ENCODE data around the gene SCT.
A peak's percentile ranks its signal among the peaks of the same experiment; 100 is the strongest.

SCT gene

GRCh38 chr11:620935-621814 lies 5.8 kb downstream of the SCT start:
- no peak for DNase-seq

GRCh38 chr11:620201-620600 lies 6.8 kb downstream of the SCT start:
- DNase-seq = no peak

- DNase-seq = no peak
Measured at GRCh38 chr11:619628-620050, 7.3 kb downstream of the SCT start.

- no peak for DNase-seq
Measured at GRCh38 chr11:618856-619627, 7.9 kb downstream of the SCT start.

GRCh38 chr11:617912-618682 lies 8.9 kb downstream of the SCT start:
- DNase-seq = no peak

GRCh38 chr11:617199-617911 lies 9.6 kb downstream of the SCT start:
- DNase-seq = no peak

GRCh38 chr11:616320-617198 lies 10.4 kb downstream of the SCT start:
- DNase-seq = no peak

GRCh38 chr11:615504-616319 lies 11.3 kb downstream of the SCT start, which contains the start of gene IRF7:
Gene IRF7, minus strand, starts transcription at chr11:615950. Its CDS starts 586 bp downstream, at chr11:615364.
- DNase-seq = peak; percentile 88

- DNase-seq = peak; percentile 37
Measured at GRCh38 chr11:614623-615503, 12.1 kb downstream of the SCT start.

- DNase-seq = no peak
Measured at GRCh38 chr11:614021-614622, 12.9 kb downstream of the SCT start.

- peak; percentile 12 for DNase-seq
Measured at GRCh38 chr11:613369-613968, 13.5 kb downstream of the SCT start.

GRCh38 chr11:612961-613300 lies 14.1 kb downstream of the SCT start:
- no peak for DNase-seq

GRCh38 chr11:612201-612960 lies 14.6 kb downstream of the SCT start:
- peak; percentile 56 for DNase-seq

- no peak for DNase-seq
Measured at GRCh38 chr11:611001-611996, 15.7 kb downstream of the SCT start.

- DNase-seq = no peak
Measured at GRCh38 chr11:610146-610801, 16.7 kb downstream of the SCT start.

GRCh38 chr11:609341-609811 lies 17.6 kb downstream of the SCT start:
- no peak for DNase-seq

All from NCI-H1105 treated with DMSO at 0.1 percent for 48 hours (cell line).